ENCODE measurements around the gene PTPRG.

Gene PTPRG

GRCh38 chr3:61983479-61983878 lies 422.1 kb downstream of the PTPRG start:
- no peak for DNase-seq

- no peak for DNase-seq
Measured at GRCh38 chr3:61985020-61985419, 423.6 kb downstream of the PTPRG start.

- DNase-seq = no peak
Measured at GRCh38 chr3:61986473-61986872, 425.1 kb downstream of the PTPRG start.

- no peak for DNase-seq
Measured at GRCh38 chr3:61989681-61990080, 428.3 kb downstream of the PTPRG start.

DNA sequence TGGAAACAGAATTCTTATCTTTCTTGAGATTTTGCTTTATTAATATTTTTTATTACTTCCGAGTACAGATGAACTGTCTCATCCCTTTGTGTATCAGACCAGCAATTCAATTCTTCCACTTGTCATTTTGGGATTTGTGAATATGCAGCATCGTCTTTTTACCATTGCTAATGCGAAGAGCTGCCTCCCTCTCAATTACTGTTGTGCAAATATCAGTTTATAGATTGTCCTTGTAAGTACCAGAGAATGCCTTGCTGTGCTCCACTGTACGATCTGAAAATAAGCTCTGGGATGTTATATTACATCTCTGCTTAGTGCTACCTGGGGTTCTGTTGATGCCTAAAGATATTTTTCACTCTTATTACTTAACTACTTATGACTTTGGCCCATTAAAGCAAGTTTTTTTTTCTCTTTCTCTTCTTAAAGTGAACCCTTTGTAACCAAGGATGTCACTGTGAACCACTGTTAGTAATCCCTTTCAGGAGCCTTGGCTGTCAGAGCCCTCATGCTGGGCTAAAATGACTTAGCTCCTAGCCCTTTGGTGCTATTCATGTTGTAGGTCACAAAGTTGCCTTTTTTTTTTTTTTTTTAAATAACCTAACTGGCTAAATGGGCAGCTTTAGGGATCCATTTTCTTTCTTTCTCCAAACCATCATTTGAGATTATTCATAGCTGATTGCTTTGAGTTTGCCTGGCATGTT lies 429.1 kb downstream of the PTPRG start:
- no peak for DNase-seq

GRCh38 chr3:61991706-61992105 lies 430.3 kb downstream of the PTPRG start:
- DNase-seq = no peak

DNA sequence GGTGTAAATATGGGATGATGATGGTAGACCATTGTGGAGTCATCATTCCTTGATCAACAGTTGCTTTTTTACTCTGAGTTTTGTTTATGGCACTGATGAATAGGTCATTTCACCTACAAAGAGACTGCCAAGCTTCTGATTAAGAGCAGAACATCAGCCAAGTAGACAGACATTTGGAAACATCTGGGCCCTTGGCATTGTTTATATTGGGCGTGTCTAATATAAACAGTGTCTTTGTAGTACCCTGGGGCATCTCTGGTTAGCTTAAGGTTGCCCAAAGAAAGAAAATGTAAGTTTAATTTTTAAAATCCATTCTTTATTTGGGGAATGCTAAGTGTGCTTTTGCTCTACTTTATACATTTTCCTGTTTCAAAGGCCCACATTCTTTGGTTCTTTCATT lies 435.0 kb downstream of the PTPRG start:
- DNase-seq = no peak

DNA sequence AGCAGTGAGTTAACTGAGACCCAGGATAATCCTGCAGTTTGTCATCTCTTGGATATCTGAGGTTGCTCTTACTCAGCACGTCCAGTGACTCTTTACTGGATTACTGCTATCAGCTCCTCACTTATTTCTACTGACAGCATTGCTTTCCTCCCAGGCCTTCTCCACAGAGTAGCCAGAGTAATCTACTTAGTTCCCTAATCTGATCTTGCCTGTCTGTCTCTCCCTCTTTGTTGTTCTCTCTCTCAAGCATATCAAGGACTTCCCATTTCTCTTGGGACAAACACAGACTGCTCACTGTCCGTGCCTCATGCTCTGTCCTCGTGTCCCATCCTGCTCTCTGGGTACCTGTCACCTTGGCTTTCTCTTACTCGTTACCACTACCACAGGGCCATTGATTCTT lies 435.7 kb downstream of the PTPRG start:
- DNase-seq = no peak

DNA sequence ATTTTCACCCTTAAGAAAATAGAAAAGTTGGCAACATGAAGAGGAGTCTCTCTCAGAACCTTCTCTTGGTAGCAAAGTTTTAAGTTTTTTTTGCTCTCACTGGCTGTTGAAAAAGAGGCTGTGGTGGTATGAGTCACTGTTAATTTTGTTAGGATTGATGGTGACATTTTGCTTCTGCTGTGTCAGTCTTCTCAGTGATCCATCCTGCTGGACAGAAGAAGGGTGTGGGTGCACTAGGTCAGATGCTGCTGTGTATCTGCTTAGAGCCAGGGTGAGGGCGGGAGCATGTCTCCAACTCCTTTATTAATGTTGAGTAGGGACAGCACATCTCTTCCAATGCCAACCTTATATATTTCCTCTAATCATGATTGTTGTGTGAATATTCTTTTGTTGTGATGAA lies 442.5 kb downstream of the PTPRG start:
- no peak for DNase-seq

DNA sequence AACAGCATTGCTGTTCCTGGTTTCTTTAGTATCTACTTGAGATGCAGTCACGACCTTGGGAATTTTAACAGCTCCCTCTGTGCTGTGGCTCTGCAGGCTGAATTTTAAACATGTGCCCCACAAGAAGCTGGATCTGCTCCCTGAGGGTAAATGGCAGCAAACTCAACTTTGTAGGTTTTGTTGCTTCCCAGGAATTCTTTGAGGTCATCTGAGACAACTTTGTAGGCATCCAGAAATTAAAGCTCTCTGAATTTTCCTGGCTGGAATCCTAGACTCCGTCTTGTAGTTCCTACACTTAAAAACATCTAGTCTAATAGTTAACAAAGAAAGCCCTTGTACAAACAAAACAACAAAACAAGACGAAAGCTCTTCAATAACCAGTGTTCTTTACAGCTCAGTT lies 445.7 kb downstream of the PTPRG start:
- no peak for DNase-seq

DNA sequence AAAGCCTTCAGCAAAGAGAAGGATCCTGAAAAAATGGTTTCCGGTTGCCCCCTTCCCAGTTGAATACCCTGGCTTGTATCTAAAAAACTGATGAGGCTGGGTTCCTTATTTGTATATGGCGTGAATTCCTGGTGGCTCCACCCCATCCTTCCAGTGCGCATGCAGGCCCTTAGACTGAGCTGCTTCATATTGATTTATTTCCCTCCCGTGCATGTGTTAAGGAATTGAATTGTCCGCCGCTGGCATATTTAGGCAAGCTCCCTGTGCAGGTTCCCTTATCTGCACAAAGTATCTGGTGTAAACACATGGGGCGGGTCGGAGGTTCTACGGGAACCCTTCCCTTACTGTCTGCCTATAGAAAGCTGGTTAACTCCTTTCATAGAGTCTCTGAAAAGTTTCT lies 449.6 kb downstream of the PTPRG start:
- no peak for DNase-seq

DNA sequence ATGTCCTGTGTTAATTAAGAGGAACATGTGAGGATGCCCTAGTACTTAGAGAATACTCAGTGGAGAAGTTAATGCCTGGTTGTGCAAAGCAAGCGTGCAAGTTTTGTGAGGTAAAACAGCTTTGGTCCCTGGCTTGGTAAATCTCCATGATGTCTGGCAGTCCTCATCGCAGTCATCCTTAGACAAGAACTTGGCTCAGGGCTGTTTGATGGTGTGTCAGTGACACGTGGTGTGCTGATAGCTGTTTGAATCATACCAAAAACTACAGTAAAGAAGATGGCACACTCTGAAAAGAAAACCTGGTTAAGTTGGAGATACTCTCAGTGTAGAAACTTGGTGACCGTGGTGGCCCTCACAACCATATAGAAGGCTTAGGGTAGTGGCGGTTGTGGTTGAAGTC lies 450.3 kb downstream of the PTPRG start:
- DNase-seq = no peak

DNA sequence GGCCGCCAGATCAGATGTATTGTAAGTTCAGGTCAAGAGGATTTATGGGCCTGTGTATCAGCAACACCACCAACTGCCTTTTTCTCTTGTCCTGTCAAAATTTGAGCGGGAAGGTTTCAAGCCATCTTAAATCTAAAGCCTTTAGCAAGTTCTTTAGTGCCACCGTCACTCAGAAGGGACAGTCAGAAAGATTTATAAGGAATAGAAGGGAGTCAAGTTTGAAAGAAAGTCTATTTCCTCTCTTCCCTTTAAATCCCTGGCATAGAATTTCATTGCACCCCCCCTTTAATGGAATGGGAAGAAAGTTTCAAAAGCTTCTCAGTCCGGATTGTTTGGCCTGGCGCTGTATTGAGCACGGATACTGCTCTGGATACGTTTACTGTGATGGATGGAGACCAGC lies 452.6 kb downstream of the PTPRG start:
- no peak for DNase-seq

DNA sequence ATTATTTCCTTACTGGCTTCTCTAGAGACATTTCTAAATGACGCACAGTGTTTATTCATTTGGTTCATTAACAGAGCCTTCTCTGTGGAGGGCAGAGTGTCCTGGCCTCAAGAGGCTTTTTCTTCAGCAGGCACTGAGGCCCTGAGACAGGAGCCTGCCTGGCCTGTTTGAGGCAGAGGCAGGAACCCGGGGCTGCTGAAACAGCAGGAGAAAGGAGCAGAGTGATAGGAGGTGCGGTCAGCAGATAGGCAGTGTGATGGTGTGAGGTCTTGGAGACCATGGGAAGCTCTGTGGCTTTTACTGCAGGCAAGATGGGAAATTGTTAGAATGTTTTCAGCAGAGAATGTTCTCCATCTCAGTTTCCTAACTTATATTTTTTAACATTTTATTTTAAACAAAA lies 453.7 kb downstream of the PTPRG start:
- no peak for DNase-seq

DNA sequence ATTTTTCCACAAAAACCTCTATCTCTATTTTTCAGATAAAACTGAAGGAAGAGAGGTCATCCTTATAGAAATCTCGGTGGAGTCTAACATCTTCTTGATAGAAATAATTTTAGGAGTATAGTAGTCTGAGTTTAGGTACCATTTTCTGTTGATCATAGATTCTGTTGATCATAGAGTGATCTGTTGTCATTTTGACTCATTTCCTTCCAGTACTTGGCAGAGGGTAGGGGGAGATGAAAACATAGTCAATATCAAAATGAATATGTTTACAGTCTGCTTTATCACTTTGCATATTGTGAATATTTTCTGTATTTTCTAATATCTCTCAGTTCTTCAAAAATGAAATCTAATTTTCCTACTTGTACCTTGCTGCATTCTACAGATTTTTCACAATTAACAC lies 458.5 kb downstream of the PTPRG start:
- no peak for DNase-seq

DNA sequence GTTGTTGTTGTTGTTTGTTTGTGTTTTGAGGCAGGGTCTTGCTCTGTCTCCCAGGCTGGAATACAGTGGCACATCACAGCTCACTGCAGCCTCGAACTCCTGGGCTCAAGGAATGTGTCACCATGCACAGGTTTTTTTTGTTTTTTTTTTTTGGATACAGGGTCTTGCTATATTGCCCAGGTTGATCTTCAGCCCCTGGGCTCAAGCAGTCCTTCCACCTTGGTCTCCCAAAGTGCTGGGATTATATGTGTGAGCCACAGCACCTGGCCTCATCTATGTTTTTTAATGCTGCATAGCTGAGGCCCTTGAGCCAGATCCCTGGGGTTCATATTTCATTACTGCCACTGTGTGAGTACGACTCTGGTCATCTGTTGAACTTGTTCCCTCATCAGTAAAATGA lies 459.3 kb downstream of the PTPRG start:
- DNase-seq = no peak

DNA sequence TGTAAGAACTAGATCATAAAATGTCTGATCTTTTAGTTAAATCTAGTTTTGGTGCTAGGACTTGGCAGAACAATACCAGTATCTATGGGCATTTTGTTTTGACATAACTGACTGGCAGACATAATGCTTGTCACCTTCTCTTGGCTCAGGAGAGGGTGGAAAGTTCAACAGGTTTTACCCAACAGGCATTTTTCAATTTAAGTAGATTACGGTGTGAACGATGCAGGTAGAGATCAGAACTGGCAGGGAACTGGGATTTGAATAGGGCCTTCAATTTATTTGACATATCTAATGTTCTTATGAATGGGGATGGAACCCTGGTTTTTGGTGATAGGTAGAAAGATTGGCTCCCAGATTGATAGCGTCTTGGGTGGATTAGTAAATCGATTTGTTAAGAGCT lies 460.9 kb downstream of the PTPRG start:
- DNase-seq = no peak

- no peak for DNase-seq
Measured at GRCh38 chr3:62024882-62025281, 463.5 kb downstream of the PTPRG start.

- no peak for DNase-seq
Measured at GRCh38 chr3:62025913-62026312, 464.5 kb downstream of the PTPRG start.

DNA sequence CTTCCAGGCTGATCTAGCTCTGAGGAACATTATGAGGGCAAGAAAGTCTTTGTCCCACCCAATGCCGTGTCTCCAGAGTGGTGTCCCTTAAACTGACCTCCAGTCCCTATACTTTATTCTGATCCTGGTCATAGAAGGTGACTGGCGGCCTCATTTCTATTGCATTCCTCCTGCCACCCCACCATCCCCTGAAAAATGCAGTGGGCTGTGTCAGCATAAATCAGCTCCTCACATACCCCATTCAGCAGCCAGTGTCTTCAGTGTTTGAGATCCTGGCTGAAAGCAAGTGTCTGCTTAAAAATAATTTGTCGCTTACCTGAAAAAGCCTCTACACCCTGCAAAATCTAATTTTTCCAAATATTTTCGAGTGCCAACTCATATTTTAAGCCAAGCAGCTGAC lies 465.9 kb downstream of the PTPRG start:
- DNase-seq = no peak

GRCh38 chr3:62027796-62028195 lies 466.4 kb downstream of the PTPRG start:
- no peak for DNase-seq

- DNase-seq = no peak
Measured at GRCh38 chr3:62028236-62028635, 466.9 kb downstream of the PTPRG start.

DNA sequence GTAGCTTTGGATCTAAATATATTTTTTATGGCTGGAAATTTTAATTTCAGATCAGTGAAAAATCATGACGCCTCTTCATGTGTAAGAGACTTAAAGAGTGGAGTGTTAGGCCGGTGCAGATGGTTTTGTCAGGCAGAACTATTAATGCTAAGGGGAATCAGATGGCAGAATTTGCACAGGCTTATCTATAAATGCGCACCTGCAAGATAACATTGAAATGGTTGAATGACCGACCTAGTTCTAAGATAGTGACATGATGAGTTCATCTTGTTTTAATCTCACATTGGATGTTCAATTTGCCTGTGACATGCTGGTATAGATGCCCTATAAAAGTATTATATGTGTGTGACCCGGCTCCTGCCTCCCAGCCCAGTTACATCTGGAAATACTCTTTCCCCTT lies 471.4 kb downstream of the PTPRG start:
- no peak for DNase-seq

DNA sequence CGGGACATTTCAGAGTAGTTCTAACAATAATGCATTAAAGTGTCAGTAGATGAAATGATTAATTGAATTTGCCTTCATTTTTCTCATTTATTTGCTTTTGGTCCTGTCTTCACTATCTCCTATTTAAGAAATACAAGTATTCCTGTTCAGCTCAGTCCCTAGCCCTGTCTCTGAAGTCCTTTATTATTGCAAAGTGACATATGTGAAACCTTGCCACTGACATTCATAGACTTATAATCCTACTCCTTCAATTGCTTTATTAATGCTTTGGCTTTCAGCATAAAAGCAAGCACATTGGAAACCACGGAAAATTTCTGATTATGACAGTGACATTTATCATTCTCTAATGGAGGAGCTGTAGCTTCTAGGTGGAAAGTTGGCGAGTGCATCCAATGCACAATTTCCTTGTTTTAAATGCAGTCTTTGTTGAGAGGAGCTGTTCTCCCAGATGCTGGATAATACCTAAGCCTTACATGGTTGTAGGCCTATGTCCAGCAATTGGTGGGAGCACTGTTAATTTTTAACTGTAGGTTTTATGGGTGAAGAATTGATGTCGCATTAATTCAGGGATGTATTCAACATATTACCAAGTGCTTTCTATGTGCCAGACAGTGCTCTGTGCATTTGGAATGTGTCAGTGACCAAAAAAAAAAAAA lies 474.2 kb downstream of the PTPRG start:
- DNase-seq = no peak

- no peak for DNase-seq
Measured at GRCh38 chr3:62036726-62037125, 475.4 kb downstream of the PTPRG start.
